SU-DHL-6 (cell line): ENCODE results near the gene PRSS12.
"Not testable (repeated sequence)": the region's sequence is repeated elsewhere in the genome, so short reads cannot be mapped to it uniquely, and the experiment has no call there.

ENCODE experiments used
- H2AFZ ChIP-seq: fragments of 200-600 bp; sonication (generic); 2 replicates; pipeline ENCODE4 v1.6.1; 2014; ENCODE audit warnings: low read depth, mild to moderate bottlenecking, moderate library complexity, mixed read lengths, antibody characterized with exemption, low read length; ENCODE audit not compliant: severe bottlenecking
- H3F3A ChIP-seq: fragments of 200-600 bp; shearing (Covaris generic); 2 replicates; pipeline ENCODE4 v1.6.0; 2016; ENCODE audit warnings: antibody characterized with exemption, mild to moderate bottlenecking; ENCODE audit not compliant: insufficient read depth
- H3K27ac ChIP-seq: fragments of 200-600 bp; sonication (generic); 2 replicates; pipeline ENCODE4 v1.5.1; 2016; ENCODE audit warnings: low read depth, mild to moderate bottlenecking, low read length, moderate library complexity, mixed read lengths
- H3K27me3 ChIP-seq: fragments of 200-600 bp; sonication (generic), shearing (Covaris generic); 2 replicates; pipeline ENCODE4 v1.6.0; 2014; ENCODE audit warnings: mild to moderate bottlenecking, low read length
- H3K36me3 ChIP-seq: fragments of 200-600 bp; sonication (generic); 2 replicates; pipeline ENCODE4 v1.6.1; 2014; ENCODE audit warnings: mild to moderate bottlenecking, low read length, mixed read lengths
- H3K4me2 ChIP-seq: fragments of 300-600, 200-600 bp; shearing (Covaris generic), sonication (generic); 2 replicates; pipeline ENCODE4 v1.6.0; 2014; ENCODE audit warnings: low read length, low read depth, mild to moderate bottlenecking; ENCODE audit not compliant: poor library complexity, severe bottlenecking
- H3K4me3 ChIP-seq: fragments of 200-600 bp; sonication (generic); 2 replicates; pipeline ENCODE4 v1.5.1; 2014; ENCODE audit warnings: antibody characterized with exemption, low read length, mild to moderate bottlenecking, mixed read lengths; ENCODE audit not compliant: insufficient read depth, poor library complexity, severe bottlenecking
- H3K79me2 ChIP-seq: fragments of 200-600 bp; sonication (generic); 2 replicates; pipeline ENCODE4 v1.6.1; 2014; ENCODE audit warnings: mild to moderate bottlenecking, low read length, moderate library complexity; ENCODE audit not compliant: insufficient read depth
- H3K9ac ChIP-seq: fragments of 200-600 bp; sonication (generic); 2 replicates; pipeline ENCODE4 v1.7.0; 2014; ENCODE audit warnings: mild to moderate bottlenecking, low read length
- H3K9me2 ChIP-seq: fragments of 200-600 bp; sonication (generic); replicated peaks from 2 replicates; pipeline ENCODE4 v1.6.1; 2014; ENCODE audit warnings: low read length; ENCODE audit not compliant: insufficient read depth
- H3K9me3 ChIP-seq: fragments of 200-600 bp; sonication (generic); 2 replicates; pipeline ENCODE4 v1.6.1; 2014; ENCODE audit warnings: low read length, mixed read lengths; ENCODE audit not compliant: insufficient read depth
- H4K20me1 ChIP-seq: fragments of 200-600 bp; sonication (generic); 2 replicates; pipeline ENCODE4 v1.6.1; 2014; ENCODE audit warnings: low read depth, mild to moderate bottlenecking, antibody characterized with exemption, low read length, moderate library complexity, mixed read lengths
- CTCF ChIP-seq: fragments of 200-600 bp; sonication (generic); IDR thresholded peaks from one replicate; pipeline ENCODE4 v1.5.1; 2017; ENCODE audit warnings: antibody characterized with exemption, mild to moderate bottlenecking, low read length, moderate library complexity; ENCODE audit not compliant: insufficient read depth, poor library complexity, severe bottlenecking
- EZH2phosphoT487 ChIP-seq: fragments of 200-600 bp; sonication (generic), shearing (Covaris generic); conservative IDR thresholded peaks from 2 replicates; pipeline ENCODE4 v1.6.1; 2018; ENCODE audit warnings: mild to moderate bottlenecking, antibody characterized with exemption, low read length, moderate library complexity, mixed read lengths

The PRSS12 gene

GRCh38 chr4:118397623-118397979 is 44.8 kb upstream of the PRSS12 start:
- Histone ChIP-seq H3F3A (no peaks in the 10 kb centered on the region), H3K4me2 (no peak overlapping the region), H3K4me3 (no peak overlapping the region), H3K9me2 (no peaks in the 10 kb centered on the region), H4K20me1 (no peaks in the 10 kb centered on the region), H3K79me2 (no peaks in the 10 kb centered on the region), H3K9me3 (no peaks in the 10 kb centered on the region), H2AFZ (no peak overlapping the region), H3K36me3 (no peaks in the 10 kb centered on the region), H3K27me3 (no peaks in the 10 kb centered on the region), H3K9ac (no peak overlapping the region), H3K27ac (no peak overlapping the region)
- TF ChIP-seq EZH2phosphoT487 (no peak), CTCF (no peak)

GRCh38 chr4:118396881-118397622 is 44.2 kb upstream of the PRSS12 start:
- H3K4me2 ChIP-seq: no peak overlapping the region
- no peaks in the 10 kb centered on the region for H3K27me3 ChIP-seq
- H3K9ac ChIP-seq: no peak overlapping the region
- H3K79me2 ChIP-seq: no peaks in the 10 kb centered on the region
- TF ChIP-seq EZH2phosphoT487 (no peak), CTCF (no peak)
- no peaks in the 10 kb centered on the region for H4K20me1 ChIP-seq
- H3K9me2 ChIP-seq: no peaks in the 10 kb centered on the region
- H2AFZ ChIP-seq: no peak overlapping the region
- no peak overlapping the region for H3K4me3 ChIP-seq
- no peaks in the 10 kb centered on the region for H3F3A ChIP-seq
- H3K9me3 ChIP-seq: no peaks in the 10 kb centered on the region
- H3K36me3 ChIP-seq: no peaks in the 10 kb centered on the region
- no peak overlapping the region for H3K27ac ChIP-seq

DNA sequence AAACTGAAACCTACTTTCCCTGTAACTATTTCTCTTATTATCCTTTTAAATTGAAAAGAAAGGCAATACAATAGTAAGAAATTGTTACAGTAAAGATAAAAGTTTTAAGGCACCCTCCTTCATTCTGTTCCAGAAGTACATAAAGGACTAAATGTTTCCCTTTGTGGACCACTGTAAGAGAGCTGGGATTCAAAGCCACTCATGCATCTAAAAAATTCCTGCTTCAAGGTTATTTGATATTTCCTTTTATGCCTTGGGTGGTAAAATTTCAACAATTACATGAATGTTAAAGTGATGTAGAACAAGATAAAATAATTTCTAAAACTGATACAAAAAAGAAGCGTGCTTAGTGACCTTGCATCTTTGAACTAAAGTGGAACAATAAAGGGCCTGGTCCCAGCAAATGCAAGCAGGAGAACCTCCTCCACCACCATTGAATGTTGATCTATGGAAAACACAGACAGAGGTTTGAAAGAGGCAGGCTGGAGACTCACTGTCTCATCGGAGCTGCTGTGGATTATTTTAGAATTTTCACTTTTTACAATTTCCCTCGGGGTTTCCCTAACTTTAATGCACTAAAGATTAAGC is 42.3 kb upstream of the PRSS12 start:
- Histone ChIP-seq H4K20me1 (no peaks in the 10 kb centered on the region), H3F3A (no peaks in the 10 kb centered on the region), H3K9me2 (no peaks in the 10 kb centered on the region), H3K79me2 (no peaks in the 10 kb centered on the region), H3K4me3 (no peak overlapping the region), H3K9me3 (no peaks in the 10 kb centered on the region), H3K9ac (no peak overlapping the region), H3K4me2 (no peak overlapping the region), H3K36me3 (no peaks in the 10 kb centered on the region), H3K27me3 (no peaks in the 10 kb centered on the region), H3K27ac (no peak overlapping the region), H2AFZ (no peak overlapping the region)
- TF ChIP-seq CTCF (no peak), EZH2phosphoT487 (no peak)

- not testable (repeated sequence) for H4K20me1 ChIP-seq, H3F3A ChIP-seq, H3K9ac ChIP-seq, H3K27me3 ChIP-seq, H3K9me2 ChIP-seq, H3K27ac ChIP-seq, H3K36me3 ChIP-seq, H3K4me3 ChIP-seq, H3K79me2 ChIP-seq, H2AFZ ChIP-seq, H3K4me2 ChIP-seq, H3K9me3 ChIP-seq
Observed at GRCh38 chr4:118392509-118392908, 39.7 kb upstream of the PRSS12 start.
